GM12874 (cell line): ENCODE results near the gene ZBTB20.

Experiments used
- TF ChIP-seq, protein P1 (sequence below): IDR thresholded peaks from 2 replicates; pipeline ENCODE4 v1.5.1; 2011; ENCODE audit warnings: low read depth, mild to moderate bottlenecking, control low read depth, low read length, moderate library complexity; ENCODE audit not compliant: insufficient read depth

The ZBTB20 gene

DNA sequence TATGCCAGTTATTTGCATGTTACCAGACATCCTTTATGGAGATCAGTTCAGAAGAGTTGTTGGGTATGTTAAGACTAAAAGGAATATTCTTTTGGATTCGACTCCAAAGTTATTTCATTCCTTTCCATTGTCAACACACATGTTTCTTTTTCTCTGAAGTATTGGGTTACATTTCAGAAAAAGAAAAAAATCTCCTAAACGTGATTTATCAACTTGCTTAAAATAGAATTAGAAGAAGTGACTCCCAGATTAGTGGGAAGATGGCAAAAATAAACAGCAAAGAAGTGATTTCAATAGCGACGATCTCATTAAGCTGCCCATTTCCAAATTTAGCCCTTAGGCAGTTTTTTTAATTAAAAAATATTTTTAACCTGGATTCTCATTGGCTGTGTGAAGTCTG, 767.8 kb downstream of the ZBTB20 start:
- TF ChIP-seq, protein P1, sequence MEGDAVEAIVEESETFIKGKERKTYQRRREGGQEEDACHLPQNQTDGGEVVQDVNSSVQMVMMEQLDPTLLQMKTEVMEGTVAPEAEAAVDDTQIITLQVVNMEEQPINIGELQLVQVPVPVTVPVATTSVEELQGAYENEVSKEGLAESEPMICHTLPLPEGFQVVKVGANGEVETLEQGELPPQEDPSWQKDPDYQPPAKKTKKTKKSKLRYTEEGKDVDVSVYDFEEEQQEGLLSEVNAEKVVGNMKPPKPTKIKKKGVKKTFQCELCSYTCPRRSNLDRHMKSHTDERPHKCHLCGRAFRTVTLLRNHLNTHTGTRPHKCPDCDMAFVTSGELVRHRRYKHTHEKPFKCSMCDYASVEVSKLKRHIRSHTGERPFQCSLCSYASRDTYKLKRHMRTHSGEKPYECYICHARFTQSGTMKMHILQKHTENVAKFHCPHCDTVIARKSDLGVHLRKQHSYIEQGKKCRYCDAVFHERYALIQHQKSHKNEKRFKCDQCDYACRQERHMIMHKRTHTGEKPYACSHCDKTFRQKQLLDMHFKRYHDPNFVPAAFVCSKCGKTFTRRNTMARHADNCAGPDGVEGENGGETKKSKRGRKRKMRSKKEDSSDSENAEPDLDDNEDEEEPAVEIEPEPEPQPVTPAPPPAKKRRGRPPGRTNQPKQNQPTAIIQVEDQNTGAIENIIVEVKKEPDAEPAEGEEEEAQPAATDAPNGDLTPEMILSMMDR = no peak

DNA sequence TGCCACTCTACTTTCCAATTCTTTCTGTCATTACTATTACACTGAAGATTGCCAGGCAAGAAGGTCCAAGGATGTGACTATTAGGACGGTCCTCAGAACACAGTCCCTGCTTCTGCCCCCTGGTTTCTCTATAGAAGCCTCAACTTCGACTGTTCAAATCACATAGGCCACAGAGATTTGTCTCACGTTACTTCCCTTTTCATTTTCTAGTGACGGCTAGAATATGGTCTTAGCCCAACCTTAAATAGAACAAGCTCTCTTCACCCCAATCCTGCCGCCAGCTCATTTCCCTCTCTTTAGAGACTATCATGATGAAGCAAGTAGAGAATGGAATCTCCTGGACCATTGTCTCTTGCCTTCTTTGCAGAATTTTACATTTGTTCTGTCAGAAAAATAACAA, 768.3 kb downstream of the ZBTB20 start:
- TF ChIP-seq, protein P1 = no peak

DNA sequence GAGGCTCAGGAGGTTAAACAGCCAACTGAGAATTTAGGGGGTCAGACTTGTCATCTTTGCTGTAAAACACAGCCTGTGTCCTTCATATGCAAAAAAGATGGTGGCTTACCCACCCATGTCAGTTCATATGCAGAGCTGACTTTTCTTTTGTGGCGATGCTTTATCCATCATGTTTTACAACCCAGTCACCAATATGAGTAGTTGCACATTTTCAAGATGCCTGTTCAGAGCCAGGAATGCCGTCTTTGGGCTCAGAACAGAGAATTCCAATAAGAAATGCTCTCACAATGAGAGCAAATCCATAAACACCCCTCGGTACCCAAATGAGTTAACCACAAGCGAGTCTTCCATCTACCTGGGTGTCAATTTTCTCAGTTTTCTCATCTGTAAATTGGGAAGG, 769.7 kb downstream of the ZBTB20 start:
- TF ChIP-seq, protein P1 = no peak

DNA sequence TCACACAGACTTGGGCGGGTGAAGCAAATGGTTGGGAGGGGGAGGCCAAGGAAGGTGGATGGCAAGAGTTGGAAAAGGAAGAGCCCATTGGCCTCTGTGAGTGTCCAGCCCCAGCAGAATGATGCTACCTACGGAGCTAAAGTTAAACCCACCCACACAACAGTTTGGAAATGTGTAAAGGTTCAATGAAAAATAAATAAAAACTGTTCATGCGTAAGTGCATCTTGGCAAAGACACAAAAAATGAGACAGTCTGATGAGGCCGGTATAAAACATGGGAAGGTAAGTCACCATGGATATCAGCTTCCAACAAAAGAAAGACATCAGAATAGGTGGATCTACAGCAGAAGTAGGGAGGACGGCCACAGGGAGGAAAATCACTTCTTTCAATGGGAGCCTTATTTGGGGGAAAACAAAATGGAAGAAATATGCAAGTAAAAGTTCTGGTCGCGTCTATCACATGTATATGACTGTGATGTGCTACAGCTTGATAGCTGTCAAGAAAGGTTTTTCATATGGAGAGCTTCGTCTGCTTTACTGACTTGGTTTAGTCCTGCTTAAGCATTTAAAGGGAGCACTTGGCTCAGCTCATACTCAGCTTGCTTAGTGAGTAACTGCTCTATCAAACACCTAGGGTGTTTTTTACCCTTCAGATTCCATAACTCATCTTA, 770.4 kb downstream of the ZBTB20 start:
- TF ChIP-seq, protein P1 = no peak

DNA sequence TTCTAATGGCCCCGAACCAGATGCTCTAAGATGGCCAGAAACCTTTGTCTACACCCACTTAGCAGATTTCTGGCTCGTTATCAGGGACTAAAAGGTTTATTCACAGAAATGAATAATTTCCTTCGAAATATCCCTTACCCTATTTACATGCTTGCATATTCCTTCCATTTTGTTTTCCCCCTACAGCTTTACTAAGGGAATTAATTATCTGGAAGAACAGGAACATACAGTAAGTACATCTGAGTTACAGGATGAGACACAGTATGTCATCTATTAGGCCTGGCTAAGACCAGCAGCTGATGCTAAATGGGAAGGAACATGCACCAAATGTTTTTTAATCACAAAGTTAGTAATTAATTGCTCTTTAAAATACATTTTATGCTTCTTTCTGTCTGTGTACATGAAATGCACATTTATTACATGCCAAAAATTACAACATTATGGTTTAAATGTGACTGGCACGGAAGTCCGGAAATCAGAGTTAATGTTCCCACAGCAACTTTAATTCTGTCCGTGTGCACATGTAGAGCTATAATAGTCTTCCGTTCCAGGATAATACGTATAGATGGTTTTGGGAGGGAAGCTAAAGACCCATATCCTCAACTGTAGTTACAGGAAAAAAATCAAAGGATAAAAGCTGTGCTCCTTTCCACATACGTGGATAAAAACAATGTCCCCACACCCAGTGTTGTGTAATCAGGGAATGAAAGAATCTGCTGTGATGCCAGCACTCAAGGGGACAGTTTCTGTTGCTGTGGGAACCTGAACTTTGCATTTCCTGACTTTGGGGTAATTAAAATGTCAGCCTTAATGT, 771.3 kb downstream of the ZBTB20 start:
- TF ChIP-seq, protein P1 = no peak

DNA sequence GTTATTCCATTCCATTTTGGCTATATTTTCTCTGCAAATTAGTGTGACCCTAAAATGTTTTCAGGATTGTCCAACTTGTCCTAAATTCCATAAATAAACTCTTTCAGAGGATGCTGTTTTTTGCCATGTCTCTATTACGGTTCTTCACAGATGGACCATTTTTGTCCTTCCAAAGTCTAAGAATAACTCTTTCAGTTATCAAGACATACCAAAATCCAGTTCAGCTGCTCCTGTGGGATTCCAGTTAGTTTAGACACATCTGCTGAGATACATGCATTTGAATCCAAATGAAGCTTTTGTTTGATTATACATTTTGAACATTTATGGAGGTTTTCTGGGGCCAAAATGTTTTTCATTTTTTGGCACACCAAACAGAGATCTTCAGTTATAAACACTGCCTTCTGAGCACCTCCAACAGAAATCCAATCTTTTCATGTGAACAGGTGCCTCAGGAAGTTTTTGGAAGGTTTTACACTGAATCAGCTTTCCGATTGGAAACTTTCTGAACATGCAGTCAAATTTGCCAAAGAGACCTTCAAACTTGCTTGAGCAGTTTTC, 772.6 kb downstream of the ZBTB20 start:
- TF ChIP-seq, protein P1 = no peak

DNA sequence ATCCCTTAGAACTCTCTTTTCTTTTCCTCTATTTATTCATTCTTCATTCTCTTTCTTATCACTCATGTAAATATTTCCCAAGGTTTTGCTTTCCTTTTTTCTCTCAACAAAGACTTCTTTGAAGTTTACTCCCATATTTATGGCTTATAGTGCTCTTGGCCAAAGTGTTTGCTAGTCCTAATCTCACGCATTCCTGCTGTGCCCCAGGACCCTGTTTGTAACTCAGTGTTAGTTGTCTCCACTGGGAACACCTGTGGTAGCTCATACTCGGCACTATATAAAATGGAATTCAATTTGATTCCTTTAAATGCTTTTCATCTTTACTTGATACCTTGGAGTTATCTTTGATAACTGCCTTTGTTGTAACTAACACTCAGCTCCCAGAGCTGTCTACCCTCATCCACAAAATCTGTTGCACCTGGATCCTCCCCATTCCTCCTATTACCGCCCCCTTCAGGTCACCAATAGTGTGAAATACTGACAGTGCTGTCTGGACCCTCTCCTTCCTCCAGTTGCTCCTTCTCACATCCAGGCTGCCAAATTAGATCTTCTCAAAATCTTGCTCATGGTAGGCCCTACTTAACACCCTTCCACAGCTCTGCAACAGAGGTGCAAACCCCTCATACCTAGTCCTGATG, 776.4 kb downstream of the ZBTB20 start:
- TF ChIP-seq, protein P1 = 0 out of 2 replicates have a peak, but pooled peaks have one; percentile 7
